ENCODE measurements around the gene KRT76. TPM values are rescaled to one million over a fixed set of nuclear protein-coding genes. Genes with fewer than 3 reads are reported as not detected.

KRT76 gene
- not detected in 2 replicates for total RNA-seq

DNA sequence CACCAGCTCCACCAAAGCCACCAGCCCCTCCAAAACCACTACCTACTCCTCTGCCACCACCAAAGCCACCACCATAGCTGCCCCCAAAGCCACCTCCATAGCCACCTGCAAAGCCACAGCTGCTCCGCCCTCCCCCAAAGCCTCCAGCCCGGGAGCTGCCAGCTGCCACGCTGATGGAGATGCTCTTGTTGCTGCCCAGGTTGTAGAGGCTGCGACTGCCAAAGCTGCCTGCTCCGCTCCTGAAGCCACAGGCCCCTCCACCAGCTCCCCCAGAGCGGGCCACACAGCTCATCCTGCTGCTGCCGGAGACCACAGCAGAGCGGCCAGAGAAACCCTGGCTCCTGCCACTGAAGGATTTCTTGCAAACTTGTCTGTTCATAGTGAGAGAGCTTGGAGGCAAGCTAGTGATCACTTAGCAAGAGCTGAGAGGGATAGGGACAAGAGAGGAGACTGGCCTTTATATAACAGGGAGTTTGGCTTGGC lies at the start of gene KRT76:
Gene KRT76 (minus strand): TSS at position 433 of the 483 bp plus-strand sequence. CDS start 54 bp downstream, at position 379.

DNA sequence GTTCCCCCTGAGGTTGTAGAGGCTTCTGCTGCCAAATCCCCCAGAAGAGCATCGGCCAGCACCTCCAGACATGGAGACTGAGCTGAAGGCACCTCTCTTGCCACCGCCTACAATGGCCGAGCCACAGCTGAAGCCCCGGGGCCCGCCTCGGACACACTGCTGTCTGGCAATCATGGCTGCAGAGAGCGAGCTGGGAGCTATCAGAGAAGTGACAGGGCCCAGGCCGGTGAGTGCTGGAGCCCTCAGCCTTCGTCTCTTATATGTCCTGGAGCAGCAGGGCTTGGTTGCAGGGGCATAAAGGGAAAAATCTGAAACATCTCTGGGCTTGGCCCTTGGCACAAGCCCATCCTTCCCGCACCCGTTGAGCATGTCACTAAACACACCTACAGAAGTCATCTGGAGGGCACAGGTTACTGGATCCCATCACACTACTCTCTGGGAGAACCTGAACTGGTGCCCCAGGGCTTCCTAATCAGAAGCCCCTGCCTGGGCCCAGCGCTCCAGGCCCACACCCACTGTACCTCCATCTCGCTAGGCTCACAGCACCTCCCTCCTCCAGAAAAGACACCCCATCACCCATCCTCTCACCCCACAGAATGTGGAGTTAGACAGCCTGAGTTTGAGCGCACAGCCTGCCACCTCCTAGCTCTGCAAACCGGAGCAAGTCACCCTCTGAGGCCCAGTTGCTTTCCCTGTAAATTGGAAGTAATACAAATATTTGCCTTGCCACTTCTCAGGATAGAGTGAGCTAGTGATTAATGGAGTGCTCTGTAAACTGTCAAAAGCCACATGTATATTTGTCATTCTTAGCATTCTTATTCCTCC lies 37.0 kb upstream of the KRT76 start, which contains the start of gene KRT4:
Gene KRT4 (minus strand): TSS at position 232 of the 825 bp plus-strand sequence. CDS start 58 bp downstream, at position 174.

DNA sequence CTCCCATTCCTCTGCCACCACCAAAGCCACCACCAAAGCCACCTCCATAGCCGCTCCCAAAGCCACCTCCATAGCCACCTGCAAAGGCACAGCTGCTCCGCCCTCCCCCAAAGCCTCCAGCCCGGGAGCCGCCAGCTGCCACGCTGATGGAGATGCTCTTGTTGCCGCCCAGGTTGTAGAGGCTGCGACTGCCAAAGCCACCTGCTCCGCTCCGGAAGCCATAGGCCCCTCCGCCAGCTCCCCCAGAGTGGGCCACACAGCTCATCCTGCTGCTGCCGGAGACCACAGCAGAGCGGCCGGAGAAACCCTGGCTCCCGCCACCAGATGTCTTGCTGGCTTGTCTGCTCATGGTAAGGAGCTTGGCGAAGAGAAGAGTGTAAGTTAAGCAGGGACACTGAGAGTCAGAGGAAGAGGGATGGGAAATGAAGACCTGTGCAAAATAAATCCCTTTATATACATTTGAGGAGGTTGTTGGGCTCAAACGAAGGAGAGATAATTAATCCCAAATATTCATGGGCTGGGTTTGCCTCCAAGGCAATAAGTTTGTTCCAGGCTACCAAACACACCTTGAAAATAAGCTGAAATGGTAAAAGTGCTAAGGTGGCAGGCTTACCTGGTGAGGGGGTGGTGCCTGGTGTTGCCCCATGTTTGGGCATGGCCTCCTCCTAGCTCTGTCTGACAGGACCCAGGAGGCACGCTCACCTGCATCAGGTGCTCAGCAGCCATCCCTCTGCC lies 18.7 kb upstream of the KRT76 start, which contains the start of gene KRT3:
Gene KRT3 (minus strand): TSS at position 424 of the 735 bp plus-strand sequence. CDS start 75 bp downstream, at position 349.

Other genes starting within 250 kb of the KRT76 start
- not detected in 2 replicates for gene KRT71, start 224.2 kb downstream of the KRT76 start, total RNA-seq
- not detected in 2 replicates for gene KRT74, start 203.5 kb downstream of the KRT76 start, total RNA-seq
- gene KRT72, start 175.9 kb downstream of the KRT76 start, total RNA-seq: not detected in 2 replicates
- gene KRT73, start 158.8 kb downstream of the KRT76 start, total RNA-seq: not detected in 2 replicates
- gene KRT2, start 125.1 kb downstream of the KRT76 start, total RNA-seq: not detected in 2 replicates
- not detected in 2 replicates for gene KRT1, start 96.9 kb downstream of the KRT76 start, total RNA-seq
- not detected in 2 replicates for gene KRT77, start 73.8 kb downstream of the KRT76 start, total RNA-seq
- gene KRT3, start 18.8 kb upstream of the KRT76 start, total RNA-seq: not detected in 2 replicates
- gene KRT4, start 36.8 kb upstream of the KRT76 start, total RNA-seq: not detected in 2 replicates
- gene KRT79, start 57.0 kb upstream of the KRT76 start, total RNA-seq: not detected in 2 replicates
- not detected in 2 replicates for gene KRT78, start 71.6 kb upstream of the KRT76 start, total RNA-seq
- 9.6 and 10.3 TPM in 2 replicates for gene KRT8, start 127.7 kb upstream of the KRT76 start, total RNA-seq
- gene KRT18, start 171.8 kb upstream of the KRT76 start, total RNA-seq: 34.2 and 38.4 TPM in 2 replicates
- 513 and 617 TPM in 2 replicates for gene EIF4B, start 229.1 kb upstream of the KRT76 start, total RNA-seq

All from cardiac ventricle fibroblast (primary cell).